Body of pancreas (tissue), 4 donors: ENCODE results near the gene PRRC2C. TPM values are rescaled to one million over a fixed set of nuclear protein-coding genes. Genes with fewer than 3 reads are reported as not detected.

ENCODE experiments used
- ATAC-seq: fragments of 150-250 bp; one replicate; pipeline ENCODE4 v1.9.1; 2016
- DNase-seq, 4 donors: peaks; one replicate each; pipeline ENCODE4 v3.0.0-alpha.2; 2019
- H3K27ac ChIP-seq, 4 donors: fragments of 200-600 bp; sonication (generic); 1 replicate in 3 of 4; 2 replicates in 1 of 4; pipeline versions ENCODE4 v1.5.1 to v1.6.1; 2016 to 2019; ENCODE audit warnings: mild to moderate bottlenecking in 1 of 4, mixed read lengths in 1 of 4, moderate library complexity in 1 of 4
- H3K27me3 ChIP-seq, 2 donors: fragments of 200-600 bp; sonication (generic); one replicate each; pipeline ENCODE4 v1.6.0; 2016; ENCODE audit warnings: mild to moderate bottlenecking in 1 of 2
- H3K36me3 ChIP-seq, 2 donors: fragments of 200-600 bp; sonication (generic); replicated peaks in 1 of 2; 2 replicates each; pipeline ENCODE4 v1.5.1; 2016; ENCODE audit warnings: low read depth in 2 of 2; ENCODE audit not compliant: insufficient read depth in 1 of 2
- H3K4me1 ChIP-seq: fragments of 200-600 bp; sonication (generic); one replicate; pipeline ENCODE4 v1.6.0; 2016
- H3K4me3 ChIP-seq, 2 donors: fragments of 200-600 bp; sonication (generic); 1 replicate in 1 of 2; 2 replicates in 1 of 2; pipeline ENCODE4 v1.5.1; 2016 to 2019
- H3K9me3 ChIP-seq, 3 donors: fragments of 200-600 bp; sonication (generic); 1 replicate in 2 of 3; 2 replicates in 1 of 3; pipeline ENCODE4 v1.5.1; 2016
- CTCF ChIP-seq, 7 experiments: fragments of 450-650 bp in 4 of 7; fragments of 200-600 bp in 3 of 7; sonication (generic) in 3 of 7; IDR thresholded peaks; one replicate each; pipeline ENCODE4 v1.5.1; 2016 to 2019; ENCODE audit warnings: antibody characterized with exemption in 7 of 7
- POLR2A ChIP-seq, 3 donors: fragments of 450-650 bp; IDR thresholded peaks; one replicate each; pipeline ENCODE4 v1.6.1; 2016; ENCODE audit warnings: antibody characterized with exemption in 3 of 3, mild to moderate bottlenecking in 2 of 3
- WGBS, 2 donors: methylation state at CpG; one replicate each; pipeline ENCODE4 v1.1.5; 2017; 5-methylcytosine and 5-hydroxymethylcytosine counted together
- intact Hi-C: fragments of 100-400 bp; cut with DNase I; formaldehyde crosslinking; loops from one replicate; pipeline ENCODE4 v1.15.1; 2023
- total RNA-seq, 2 donors: library from RNA; depleted of rRNA; stranded (reverse); fragments of >200 nt; gene quantifications; one replicate each; pipeline ENCODE4 v1.1.0, GENCODE V29; 2016

PRRC2C gene
- total RNA-seq, 2 donors from 2014 or later: 40.2 to 53.1 TPM

- H3K4me1 ChIP-seq: no peaks in the 10 kb centered on the region
- no peak overlapping the region for H3K4me3 ChIP-seq
- intact Hi-C loops: loop anchor here (10.0 kb wide), 1 partner anchor 47 kb away; no protein-coding TSS in a partner anchor
- peaks cover 13 to 55% of the 10 kb centered on the region in 2 donors for H3K36me3 ChIP-seq
- no peaks in the 10 kb centered on the region for H3K27me3 ChIP-seq
- ATAC-seq: no peak
- no peaks in the 10 kb centered on the region for H3K9me3 ChIP-seq
- no peak for DNase-seq
- no peak overlapping the region for H3K27ac ChIP-seq
- TF ChIP-seq CTCF (IDR thresholded peaks at IDR 0.05) (no peak), POLR2A (IDR thresholded peaks at IDR 0.05) (no peak)
Measured at GRCh38 chr1:171581766-171582165, 96.4 kb downstream of the PRRC2C start.

DNA sequence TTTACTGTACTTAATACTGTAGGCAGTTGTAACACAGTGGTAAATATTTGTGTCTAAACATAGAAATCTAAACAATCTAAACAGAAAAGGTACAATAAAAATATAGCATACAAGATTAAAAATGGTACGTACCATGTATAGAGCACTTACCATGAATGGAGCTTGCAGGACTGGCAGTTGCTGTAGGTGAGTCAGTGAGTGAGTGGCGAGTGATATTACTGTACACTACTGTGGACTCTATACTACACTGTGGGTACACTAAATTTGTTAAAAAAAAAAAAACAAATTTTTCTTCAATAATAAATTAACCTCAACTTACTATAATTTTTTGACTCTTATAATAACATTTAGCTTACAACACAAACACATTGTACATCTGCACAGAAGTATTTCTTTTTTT, 97.3 kb downstream of the PRRC2C start:
- no peak overlapping the region for H3K27ac ChIP-seq
- ATAC-seq: no peak
- peaks cover 13 to 54% of the 10 kb centered on the region in 2 donors for H3K36me3 ChIP-seq
- H3K4me3 ChIP-seq: no peak overlapping the region
- DNase-seq: no peak
- no peaks in the 10 kb centered on the region for H3K9me3 ChIP-seq
- 89 to 97% methylated on average over 2 of the region's 2 CpGs for WGBS, 2 donors
- intact Hi-C loops: loop anchor here (10.0 kb wide), 1 partner anchor 48 kb away; no protein-coding TSS in a partner anchor
- no peaks in the 10 kb centered on the region for H3K4me1 ChIP-seq
- TF ChIP-seq POLR2A (IDR thresholded peaks at IDR 0.05): no peak
- TF ChIP-seq CTCF (IDR thresholded peaks at IDR 0.05): no peak
- no peaks in the 10 kb centered on the region for H3K27me3 ChIP-seq

DNA sequence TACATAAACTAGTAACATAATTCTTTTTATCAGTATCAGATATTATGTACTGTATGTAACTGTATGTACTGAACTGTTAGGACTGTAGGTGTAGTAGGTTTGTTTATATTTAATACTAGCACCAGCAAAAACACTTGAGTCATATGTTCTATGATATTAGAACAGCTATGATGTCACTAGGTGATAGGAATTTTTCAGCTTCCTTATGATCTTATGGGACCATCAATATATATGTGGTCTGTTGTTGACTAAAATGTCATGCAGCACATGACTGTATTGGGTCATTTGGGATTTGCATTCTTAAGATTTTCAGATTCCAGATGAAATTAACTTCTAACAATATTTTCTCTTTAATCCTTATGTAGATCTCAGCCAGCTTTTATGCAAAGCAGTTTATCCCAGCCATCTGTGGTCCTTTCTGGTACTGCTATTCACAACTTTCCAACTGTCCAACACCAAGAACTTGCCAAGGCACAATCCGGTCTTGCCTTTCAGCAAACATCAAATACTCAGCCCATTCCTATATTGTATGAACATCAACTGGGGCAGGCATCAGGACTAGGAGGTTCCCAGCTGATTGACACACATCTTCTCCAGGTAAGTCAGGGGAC, 98.4 kb downstream of the PRRC2C start:
- ATAC-seq (no peak), DNase-seq (no peak)
- peaks cover 1% of the 10 kb centered on the region for H3K4me1 ChIP-seq
- no peaks in the 10 kb centered on the region for H3K9me3 ChIP-seq
- TF ChIP-seq CTCF (IDR thresholded peaks at IDR 0.05) (no peak), POLR2A (IDR thresholded peaks at IDR 0.05) (no peak)
- WGBS, 2 donors: 78 to 89% methylated on average over 1 of the region's 1 CpG
- intact Hi-C loops: loop anchor here (10.0 kb wide), 1 partner anchor 49 kb away; no protein-coding TSS in a partner anchor
- no peak overlapping the region for H3K4me3 ChIP-seq
- H3K27me3 ChIP-seq: no peaks in the 10 kb centered on the region
- H3K36me3 ChIP-seq: peaks cover 9 to 49% of the 10 kb centered on the region in 2 donors
- no peak overlapping the region for H3K27ac ChIP-seq

- Histone ChIP-seq H3K9me3 (no peaks in the 10 kb centered on the region), H3K27ac (no peak overlapping the region), H3K36me3 (peaks cover 9 to 48% of the 10 kb centered on the region in 2 donors), H3K4me3 (no peak overlapping the region), H3K4me1 (peaks cover 6% of the 10 kb centered on the region), H3K27me3 (no peaks in the 10 kb centered on the region)
- WGBS, 2 donors: 96% methylated on average over 9 of the region's 9 CpGs
- ATAC-seq: no peak
- TF ChIP-seq CTCF (IDR thresholded peaks at IDR 0.05): no peak
- TF ChIP-seq POLR2A (IDR thresholded peaks at IDR 0.05): no peak
- no peak for DNase-seq
- intact Hi-C loops: loop anchor here (10.0 kb wide), 1 partner anchor 51 kb away; no protein-coding TSS in a partner anchor
Measured at GRCh38 chr1:171585715-171586114, 100.4 kb downstream of the PRRC2C start.

DNA sequence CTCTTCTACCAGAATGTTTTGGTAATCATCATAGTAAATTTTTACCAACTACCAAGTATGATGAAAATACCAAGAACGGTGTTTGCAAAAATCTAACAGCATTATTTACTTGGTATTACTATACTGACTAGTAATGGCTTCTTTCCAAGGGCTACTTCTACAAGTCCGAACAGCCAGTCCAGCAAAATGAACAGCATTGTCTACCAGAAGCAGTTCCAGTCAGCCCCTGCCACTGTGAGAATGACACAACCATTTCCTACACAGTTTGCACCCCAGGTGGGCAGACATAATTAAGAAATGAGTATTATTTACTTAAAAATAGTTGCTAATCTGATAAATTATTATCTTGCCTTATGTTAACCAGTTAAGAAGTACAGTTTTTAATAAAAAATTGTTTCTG, 102.9 kb downstream of the PRRC2C start:
- Histone ChIP-seq H3K36me3 (peaks cover 12 to 44% of the 10 kb centered on the region in 2 donors), H3K27me3 (no peaks in the 10 kb centered on the region), H3K9me3 (no peaks in the 10 kb centered on the region), H3K4me3 (no peak overlapping the region), H3K4me1 (peaks cover 6% of the 10 kb centered on the region), H3K27ac (no peak overlapping the region)
- DNase-seq: no peak
- 30 to 35% methylated on average over 2 of the region's 2 CpGs for WGBS, 2 donors
- TF ChIP-seq POLR2A (IDR thresholded peaks at IDR 0.05) (no peak), CTCF (IDR thresholded peaks at IDR 0.05) (no peak)
- intact Hi-C loops: loop anchor here (10.0 kb wide), 1 partner anchor 53 kb away; no protein-coding TSS in a partner anchor
- no peak for ATAC-seq
